ENCODE results near the gene KRTAP19-1.

KRTAP19-1 gene

GRCh38 chr21:30430170-30430655 is 50.0 kb downstream of the KRTAP19-1 start, which contains the start of gene KRTAP13-4:
KRTAP13-4 (plus strand) TSS chr21:30430220; CDS start chr21:30430276, 56 bp downstream.
- FAIRE-seq (no peak), DNase-seq (ENCODE audit: low spot score) (no peak)
